DND-41 (cell line): ENCODE results near the gene CPZ.

ENCODE experiments used
- CTCF ChIP-seq: IDR thresholded peaks from 2 replicates; pipeline ENCODE4 v1.5.1; 2012; ENCODE audit warnings: borderline replicate concordance, low read length, moderate library complexity, mild to moderate bottlenecking; ENCODE audit not compliant: poor library complexity, severe bottlenecking; ENCODE audit errors: extremely low read depth
- EZH2 ChIP-seq: IDR thresholded peaks from 3 replicates; pipeline ENCODE4 v1.6.1; 2012; ENCODE audit warnings: borderline replicate concordance, low read depth, mild to moderate bottlenecking, moderate library complexity, low read length, inconsistent platforms; ENCODE audit not compliant: severe bottlenecking

- TF ChIP-seq CTCF, result no peak
- TF ChIP-seq EZH2, result no peak
Measured at GRCh38 chr4:8639777-8640720, 47.5 kb downstream of the CPZ start.
